Body of pancreas (tissue), 4 donors: ENCODE results near the gene CCDC12.

Source experiments
- CTCF ChIP-seq, 7 experiments: fragments of 450-650 bp in 4 of 7; fragments of 200-600 bp in 3 of 7; sonication (generic) in 3 of 7; IDR thresholded peaks; one replicate each; pipeline ENCODE4 v1.5.1; 2016 to 2019; ENCODE audit warnings: antibody characterized with exemption in 7 of 7
- POLR2A ChIP-seq, 3 donors: fragments of 450-650 bp; IDR thresholded peaks; one replicate each; pipeline ENCODE4 v1.6.1; 2016; ENCODE audit warnings: antibody characterized with exemption in 3 of 3, mild to moderate bottlenecking in 2 of 3

DNA sequence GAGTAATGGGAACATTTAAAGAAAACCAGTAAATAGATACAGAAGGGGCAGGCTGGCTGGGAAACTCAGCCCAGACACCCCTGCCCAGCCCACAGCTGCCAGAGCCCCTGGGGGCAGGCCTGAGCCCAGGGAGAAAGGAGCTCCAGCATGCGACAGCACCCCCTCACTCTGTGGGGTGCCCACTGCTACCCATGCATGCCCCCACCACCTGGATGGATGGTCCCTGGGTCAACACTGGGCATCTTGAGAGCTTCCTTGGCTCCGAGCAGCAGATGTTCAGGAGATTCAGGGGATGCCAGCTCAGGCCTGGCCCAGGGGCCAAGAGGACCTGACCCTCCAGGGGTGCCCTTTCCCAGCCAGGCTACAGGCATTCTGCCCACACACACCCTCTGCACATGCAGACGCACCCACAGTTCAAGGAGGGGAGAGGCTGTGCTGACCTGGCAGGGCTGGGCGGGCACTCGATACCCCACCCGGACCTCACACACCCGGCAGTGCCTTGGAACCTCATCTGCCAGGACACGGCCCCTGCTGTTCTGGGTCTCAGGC is 67.5 kb downstream of the CCDC12 start:
- TF ChIP-seq CTCF (IDR thresholded peaks at IDR 0.05) (no peak), POLR2A (IDR thresholded peaks at IDR 0.05) (no peak)
